HG02840 (cell line): ENCODE data around the gene GABBR2.

Experiments
- ATAC-seq: cut with Tn5 transposase; IDR thresholded peaks from one replicate; pipeline ENCODE4 v1.9.1; 2021; ENCODE audit warnings: mild to moderate bottlenecking, moderate library complexity, moderate number of reproducible peaks; ENCODE audit not compliant: unreplicated experiment, low FRiP score

Gene GABBR2

DNA sequence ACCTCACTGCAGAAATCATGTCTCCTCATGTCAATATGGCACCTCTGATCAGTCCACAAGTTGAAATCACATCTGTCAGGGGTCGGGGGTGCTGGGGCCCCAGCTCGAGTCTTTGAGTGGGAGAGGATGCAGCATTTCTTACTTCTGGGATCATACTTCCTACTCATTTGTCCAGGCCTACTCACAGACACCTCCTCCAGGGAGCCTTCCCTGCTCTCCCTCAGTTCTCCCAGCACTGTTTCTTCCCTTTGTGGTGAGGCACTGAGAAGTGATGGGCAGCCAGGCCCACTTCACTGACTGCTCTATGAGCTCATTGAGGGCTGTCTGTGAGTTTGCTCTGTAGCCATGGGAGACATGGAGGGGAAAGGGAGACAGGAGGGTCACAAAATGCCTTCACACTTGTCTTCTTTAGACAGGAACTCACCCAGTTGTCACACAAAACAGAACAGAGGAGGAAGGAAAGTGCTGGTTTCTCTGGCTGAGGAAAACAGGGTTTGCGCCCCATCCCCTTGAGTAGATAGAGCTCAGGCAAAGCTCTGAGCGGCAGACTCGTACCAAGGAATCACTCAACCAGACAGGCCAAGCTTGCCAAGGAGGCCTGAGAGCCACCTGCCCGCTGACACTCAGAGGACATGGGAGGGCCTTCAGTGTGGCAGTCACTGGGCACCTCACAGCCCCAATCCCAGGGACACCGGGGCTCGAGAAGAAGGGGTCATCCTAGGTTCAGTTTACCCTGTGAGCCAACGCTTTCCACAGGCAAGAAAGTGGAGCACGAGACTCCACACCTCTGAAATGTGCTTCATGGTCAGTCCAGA, 152.9 kb downstream of the GABBR2 start:
- ATAC-seq = no peak

DNA sequence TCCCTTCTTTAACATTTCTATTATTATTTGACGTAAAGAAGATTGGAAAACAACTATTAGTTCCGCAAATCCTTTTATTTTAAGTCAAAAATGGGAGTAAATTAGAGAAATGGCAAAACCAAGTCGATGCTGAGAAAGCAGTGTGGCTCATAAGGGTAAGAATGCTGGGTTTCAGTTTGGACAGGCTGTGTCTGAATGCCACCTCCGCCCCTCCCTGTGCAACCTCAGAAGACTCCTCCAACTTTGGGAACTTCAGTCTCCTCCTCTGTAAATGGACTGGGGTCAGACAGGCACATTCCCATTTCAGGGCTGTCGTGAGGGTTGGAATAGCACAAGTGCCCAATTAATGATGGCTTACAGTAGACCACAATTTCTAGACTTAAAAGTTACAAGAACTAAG, 154.0 kb downstream of the GABBR2 start:
- no peak for ATAC-seq

DNA sequence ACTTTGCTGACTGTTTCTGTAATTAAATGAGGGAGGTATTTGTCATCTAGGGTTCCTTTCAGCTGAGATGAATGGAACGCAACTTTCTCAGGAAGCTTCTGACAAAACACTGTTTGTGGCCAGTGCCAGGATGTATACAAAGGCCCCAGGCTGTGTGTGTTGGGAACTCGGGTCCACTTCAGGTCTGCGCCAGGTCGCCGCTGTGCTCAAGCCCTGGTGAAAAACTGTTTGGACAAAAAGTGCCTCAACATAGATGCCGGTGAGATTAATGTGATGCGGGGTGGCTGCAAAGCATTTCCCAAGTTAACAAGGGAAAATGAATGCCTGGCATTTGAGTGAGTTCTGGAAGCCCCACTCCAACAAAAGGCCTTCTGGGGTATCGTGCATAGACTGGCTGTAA, 156.4 kb downstream of the GABBR2 start:
- no peak for ATAC-seq

DNA sequence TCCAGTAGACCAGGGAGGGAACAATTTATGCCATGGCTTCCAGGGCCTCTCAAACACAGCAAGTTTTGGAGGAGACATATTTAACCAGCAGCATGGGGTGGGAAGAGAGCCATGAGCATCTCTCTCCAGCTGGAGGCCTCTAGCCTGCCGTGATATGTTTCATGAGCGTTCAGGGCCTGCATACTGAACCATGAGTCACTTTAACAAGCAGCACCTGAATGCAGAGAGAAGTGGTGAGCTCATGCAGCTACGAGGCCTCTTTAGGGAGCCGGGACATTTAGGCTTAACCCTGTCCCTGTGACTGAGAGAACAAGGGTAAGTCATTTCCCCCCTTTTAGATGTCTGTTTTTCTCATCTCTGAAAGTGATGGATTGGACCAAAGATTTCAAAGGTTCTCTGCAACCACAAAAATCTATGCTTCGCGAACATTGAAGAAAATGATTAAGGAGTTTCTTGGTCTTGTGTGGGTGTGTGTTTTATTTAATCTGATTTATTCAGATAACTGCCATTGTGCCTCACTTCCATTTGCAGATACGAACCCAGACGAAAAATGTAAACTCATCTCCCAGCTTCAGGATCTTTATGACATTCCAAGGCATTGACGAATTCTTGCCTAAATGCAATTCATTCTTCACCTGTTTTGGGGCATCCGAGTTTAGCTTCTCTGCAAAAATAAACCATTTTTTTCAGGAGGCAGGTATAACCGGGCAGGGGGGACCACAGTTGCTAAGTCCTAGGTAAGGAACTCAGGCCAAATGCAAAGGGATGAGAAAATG, 157.0 kb downstream of the GABBR2 start:
- ATAC-seq = no peak

DNA sequence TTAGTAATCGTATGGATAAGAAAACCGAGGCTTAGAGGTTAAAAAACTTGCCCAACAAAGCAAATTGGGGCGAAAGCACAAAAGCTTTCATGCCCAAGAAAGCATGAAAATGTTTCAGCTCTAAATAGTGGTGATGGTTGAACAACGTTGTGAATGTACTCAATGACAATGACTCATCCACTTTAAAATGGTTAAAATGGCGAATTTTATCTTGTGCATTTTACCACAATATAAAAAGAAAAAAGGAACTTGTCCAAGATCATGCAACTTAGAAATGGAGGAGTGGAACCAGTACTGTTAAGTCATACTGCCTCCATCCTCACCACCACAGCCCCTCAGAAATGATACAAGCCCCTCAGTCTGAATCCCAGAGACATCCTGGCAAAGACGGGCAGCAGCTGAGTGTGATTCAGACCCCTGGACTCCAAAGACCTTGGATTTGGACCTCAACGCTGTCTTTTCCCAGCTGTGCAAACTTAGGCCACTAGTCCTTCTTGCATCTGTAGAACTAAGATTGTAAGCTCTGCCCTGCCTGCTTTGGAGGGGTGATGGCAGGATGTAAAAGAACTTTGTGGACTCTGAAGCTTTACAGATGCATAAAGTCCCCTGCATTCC, 158.4 kb downstream of the GABBR2 start:
- no peak for ATAC-seq

DNA sequence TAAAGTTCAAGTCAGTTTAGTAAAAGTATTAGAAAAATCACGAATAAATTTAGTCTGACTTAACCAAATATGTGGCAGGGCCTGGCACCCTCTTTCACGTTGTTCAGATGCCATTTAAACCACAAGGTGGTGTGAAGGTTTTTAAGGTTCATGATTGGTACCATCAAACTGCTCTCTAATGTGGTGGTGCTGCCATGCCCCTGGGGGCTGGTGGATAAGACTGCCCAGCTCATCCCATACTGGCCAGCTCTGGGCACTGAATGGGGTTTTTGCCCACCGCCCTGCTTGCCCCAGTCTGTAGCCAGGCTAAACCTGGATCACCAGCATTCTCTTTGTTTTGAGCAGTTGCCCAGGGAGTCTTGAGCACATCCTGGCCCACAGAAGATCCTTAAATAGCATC, 159.3 kb downstream of the GABBR2 start:
- no peak for ATAC-seq

DNA sequence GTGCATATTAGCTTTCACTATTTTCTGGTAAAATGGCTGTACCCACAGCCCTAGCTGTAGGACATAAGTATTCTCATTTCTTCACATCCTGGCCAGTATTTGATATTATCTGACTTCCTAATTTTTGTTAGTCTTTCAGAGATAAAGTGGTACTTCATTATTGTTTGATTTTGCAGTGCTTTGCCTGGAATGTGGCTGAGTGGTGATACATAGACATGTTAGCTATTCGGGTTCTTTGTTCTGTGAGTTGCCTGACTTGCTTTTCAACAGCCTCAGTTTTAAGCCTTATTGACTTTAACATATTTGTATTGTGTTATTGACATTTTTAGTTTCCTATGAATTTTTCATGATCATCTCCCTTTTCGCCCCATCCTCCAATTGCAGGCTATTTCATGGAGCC, 161.1 kb downstream of the GABBR2 start:
- no peak for ATAC-seq

- no peak for ATAC-seq
Observed at GRCh38 chr9:98545021-98545420, 163.7 kb downstream of the GABBR2 start.

DNA sequence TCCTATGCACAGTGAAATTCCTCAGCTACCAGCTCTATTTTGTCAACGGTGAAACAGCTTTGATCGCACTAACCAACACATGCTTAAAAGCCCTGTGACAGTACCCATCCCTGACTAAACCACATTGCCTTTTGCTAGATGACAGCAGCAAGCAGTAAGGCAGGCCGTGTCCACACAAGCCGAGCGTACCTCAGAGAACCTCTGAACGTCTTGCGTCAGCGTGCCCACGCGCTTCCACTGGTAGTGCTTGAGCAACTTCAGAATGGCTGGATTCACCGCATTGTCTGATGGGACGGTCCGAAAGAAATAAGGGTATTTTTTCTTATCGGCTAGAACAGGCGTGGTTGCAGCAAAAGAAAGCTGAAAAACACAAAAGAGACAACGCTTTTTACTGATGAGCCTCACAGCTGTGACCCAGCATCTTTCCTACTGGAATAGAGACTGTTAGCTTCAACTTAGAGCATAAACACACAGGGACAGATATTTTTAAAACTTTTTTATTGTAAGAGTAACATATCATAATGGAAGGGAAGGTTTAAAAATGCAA, 167.0 kb downstream of the GABBR2 start:
- no peak for ATAC-seq

DNA sequence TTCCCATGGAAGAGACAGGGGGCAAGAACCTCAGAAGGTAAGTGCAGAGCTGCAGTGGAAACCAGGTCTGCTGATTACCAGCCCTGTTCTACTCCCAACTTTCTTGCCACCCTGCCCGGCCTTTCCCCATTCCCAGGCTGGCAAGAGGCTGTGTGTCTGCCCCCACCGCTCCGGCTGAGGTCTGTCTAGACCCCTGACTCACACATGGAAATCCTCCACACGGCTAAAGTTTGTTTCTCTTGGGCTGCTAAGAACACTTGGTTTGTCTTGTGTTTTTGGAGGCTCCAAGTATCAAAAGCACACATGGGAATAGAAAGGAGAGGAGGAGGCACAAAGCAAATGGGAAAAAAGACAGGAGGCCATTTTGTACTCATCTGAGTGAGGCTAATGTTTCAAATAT, 168.3 kb downstream of the GABBR2 start:
- ATAC-seq = no peak

DNA sequence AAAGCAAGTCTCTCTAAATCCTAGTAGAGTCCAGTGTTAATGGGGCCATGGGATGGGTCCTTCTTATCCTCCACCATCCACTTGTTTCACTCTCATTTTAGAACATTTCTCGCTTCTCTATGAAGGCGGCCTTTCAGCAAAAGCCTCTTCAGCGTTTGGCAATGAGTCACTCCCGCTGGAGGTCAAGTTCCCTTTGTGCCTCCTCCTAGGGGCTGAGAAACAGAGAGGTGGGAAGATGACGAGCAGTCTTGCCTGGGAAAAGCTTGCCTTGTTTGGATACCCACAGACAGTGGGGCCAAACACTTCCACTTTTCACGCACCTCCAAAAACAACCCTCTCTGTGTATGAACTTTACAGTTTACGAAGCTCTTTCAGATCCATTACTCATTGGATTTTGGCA, 168.8 kb downstream of the GABBR2 start:
- ATAC-seq = no peak

DNA sequence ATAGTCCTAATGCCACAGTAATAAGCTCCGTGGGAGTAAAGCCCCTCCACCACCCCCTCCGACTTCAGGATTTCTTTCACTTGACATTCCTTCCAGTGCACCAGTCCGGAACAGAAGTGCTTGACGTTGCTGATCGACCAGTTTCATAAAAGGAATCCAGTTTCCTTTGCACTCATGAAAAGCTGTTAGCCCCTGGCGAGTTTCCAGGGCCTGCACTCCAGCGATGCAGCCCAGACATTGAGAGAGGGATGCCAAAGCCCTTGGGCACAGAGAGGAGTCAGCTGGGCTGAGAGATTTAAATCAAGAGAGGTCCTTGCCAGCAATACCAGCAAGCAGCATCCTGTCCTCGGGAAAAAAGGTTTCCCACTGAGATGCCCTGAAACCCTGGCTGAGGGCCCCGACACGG, 170.1 kb downstream of the GABBR2 start:
- ATAC-seq = no peak

DNA sequence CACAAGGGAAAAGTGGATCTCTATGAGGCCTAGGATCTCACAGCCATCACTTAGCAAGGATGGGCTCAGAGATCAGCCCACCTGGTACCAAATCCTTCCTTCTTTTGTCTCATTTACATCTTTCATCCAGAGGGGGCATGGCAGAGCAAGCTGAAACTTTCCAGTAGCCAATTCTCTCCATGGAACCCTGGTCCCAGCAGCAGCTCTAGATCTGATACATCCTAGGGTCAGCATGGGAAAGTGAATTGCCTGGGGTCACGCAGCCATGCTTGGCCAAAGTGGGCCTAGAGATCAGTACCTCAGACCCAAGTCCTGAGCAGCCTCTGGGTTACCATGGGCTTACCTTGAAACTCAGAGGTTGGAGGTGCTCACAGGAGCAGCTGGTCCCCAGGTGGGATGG, 170.5 kb downstream of the GABBR2 start:
- ATAC-seq = no peak

DNA sequence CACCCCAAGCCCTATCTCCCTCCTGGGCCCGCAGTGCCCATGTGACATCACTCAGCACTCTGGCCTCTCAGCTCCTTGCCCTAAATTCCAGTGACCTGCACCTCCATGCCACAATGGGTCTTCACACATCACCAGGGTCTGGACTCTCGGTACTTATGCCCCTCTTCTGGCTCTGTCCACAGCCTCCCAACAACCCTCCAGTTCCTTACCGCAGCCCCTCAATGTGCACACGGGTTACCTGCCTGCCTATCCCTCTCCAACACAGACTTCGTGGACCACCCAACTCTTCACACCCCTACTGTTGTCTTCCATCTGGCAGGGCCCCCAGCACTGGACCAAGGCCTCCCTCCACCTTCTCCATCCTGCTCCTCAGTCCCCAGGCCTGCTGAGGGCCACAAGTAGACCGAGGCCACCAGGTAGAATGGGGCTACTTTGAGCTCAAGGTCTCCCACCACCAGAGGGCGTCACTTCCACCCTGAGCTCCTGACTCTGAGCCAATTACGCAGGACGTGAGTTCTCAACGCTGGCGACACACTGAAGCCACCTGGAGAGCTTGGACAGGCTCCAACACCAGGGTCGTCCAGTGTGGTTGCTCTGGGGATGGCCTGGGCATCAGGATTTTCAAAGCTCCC, 172.1 kb downstream of the GABBR2 start:
- no peak for ATAC-seq

DNA sequence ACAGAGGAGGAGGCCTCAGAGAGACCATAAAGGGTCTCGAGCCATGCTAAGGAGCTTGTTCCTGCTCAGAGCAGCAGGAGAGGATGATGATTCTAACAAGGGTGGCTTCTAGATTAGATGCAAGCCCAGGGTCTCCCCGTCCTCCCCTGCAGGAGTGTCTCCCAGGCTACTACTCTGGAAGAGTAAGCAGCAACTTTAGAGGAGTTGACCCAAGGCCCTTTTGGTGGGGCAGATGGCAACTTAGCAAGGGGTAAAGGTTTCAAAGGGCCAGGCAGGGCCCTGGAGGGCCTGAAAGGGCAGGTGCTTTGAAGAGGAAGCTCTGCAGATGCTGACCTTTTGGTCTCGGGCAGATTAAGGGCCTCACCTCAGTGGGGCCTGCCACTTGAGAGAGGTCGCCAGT, 174.9 kb downstream of the GABBR2 start:
- ATAC-seq = no peak

GRCh38 chr9:98533132-98533531, 175.6 kb downstream of the GABBR2 start:
- no peak for ATAC-seq

- no peak for ATAC-seq
Observed at GRCh38 chr9:98532574-98532973, 176.2 kb downstream of the GABBR2 start.

DNA sequence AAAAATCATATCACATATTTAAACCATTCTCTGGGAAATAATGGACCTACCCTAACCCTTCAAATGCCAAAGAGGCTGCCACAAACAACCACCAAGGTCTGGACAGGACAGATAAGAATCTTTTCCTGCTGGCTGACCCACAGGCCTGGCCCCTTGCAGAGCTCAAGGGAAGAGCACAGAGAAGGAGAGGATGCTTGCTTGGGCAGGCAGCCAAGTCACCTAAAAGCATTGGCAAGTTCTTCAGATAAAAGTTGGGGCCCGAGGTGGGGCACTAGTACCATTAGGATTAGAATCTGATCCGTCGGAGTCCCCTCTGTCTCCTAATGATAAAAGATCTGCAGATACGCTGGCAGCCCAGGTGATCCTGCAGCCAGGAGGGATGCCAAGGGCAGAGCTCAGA, 176.6 kb downstream of the GABBR2 start:
- ATAC-seq = no peak

DNA sequence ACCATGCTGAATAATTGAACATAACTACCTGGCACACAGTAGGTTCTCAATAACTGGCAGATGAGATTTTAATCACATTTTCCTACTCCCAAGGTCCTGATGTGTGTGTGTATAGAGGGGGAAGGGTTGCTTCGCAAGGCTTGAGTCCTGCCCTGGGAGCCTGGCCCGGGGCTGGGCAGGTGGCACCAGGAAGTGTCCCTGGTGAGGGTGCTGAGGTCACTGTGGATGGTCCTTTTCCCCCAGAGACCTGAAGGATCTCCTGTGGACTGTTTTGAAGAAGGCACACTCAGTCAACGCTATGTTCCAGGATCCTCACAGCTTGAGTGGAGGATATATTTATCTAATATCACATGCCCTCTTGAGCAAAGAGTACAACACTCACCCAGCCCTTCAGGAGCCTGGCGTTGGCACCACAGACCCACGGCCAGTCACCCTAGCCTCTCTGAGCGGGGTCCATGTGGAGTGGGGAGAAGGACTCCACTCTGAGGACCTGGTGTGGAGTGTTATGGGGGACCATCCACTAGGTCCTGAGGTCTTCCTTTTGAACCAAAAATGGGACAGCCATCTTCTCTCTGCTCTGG, 177.8 kb downstream of the GABBR2 start:
- no peak for ATAC-seq

GRCh38 chr9:98530275-98530674, 178.5 kb downstream of the GABBR2 start:
- ATAC-seq = no peak
